HFF-Myc (cell line): ENCODE measurements around the gene ANGPT4.

Source experiments
- DNase-seq: peaks from one replicate; pipeline ENCODE4 v3.0.0-alpha.2; 2011; ENCODE audit warnings: low read depth; ENCODE audit errors: extremely low read depth
- H3K4me3 ChIP-seq: replicated peaks from 2 replicates; pipeline ENCODE4 v1.5.1; 2011; ENCODE audit warnings: low read depth, mild to moderate bottlenecking, control low read depth, low read length
- CTCF ChIP-seq: IDR thresholded peaks from 2 replicates; pipeline ENCODE4 v1.5.1; 2012; ENCODE audit warnings: mild to moderate bottlenecking, low read depth, low read length, control low read depth; ENCODE audit errors: missing control alignments

ANGPT4 gene

DNA sequence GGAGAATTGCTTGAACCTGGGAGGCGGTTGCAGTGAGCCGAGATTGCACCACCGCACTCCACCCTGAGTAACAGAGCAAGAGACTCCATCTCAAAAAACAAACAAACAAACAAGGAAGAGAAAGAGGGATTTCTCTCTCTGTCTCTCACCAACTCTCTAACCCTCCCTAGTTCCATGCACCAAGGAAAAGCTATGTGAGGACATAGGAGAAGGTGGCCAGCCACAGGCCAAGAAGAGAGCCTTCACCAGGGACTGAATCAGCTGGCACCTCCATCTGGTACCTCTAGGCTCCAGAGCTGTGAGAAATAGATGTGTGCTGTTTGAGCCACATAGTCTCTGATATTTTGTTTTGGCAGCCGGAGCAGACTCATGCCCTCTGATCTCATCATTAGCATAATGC lies 91.6 kb downstream of the ANGPT4 start:
- no peak overlapping the region for H3K4me3 ChIP-seq
- no peak for TF ChIP-seq CTCF
- no peak for DNase-seq

- no peak for TF ChIP-seq CTCF
- no peak for DNase-seq
- H3K4me3 ChIP-seq = no peak overlapping the region
Measured at GRCh38 chr20:823574-823902, 92.6 kb downstream of the ANGPT4 start.

GRCh38 chr20:822651-823573 lies 93.2 kb downstream of the ANGPT4 start:
- DNase-seq = no peak
- no peak overlapping the region for H3K4me3 ChIP-seq
- TF ChIP-seq CTCF = no peak

GRCh38 chr20:821731-822065 lies 94.4 kb downstream of the ANGPT4 start:
- TF ChIP-seq CTCF = no peak

DNA sequence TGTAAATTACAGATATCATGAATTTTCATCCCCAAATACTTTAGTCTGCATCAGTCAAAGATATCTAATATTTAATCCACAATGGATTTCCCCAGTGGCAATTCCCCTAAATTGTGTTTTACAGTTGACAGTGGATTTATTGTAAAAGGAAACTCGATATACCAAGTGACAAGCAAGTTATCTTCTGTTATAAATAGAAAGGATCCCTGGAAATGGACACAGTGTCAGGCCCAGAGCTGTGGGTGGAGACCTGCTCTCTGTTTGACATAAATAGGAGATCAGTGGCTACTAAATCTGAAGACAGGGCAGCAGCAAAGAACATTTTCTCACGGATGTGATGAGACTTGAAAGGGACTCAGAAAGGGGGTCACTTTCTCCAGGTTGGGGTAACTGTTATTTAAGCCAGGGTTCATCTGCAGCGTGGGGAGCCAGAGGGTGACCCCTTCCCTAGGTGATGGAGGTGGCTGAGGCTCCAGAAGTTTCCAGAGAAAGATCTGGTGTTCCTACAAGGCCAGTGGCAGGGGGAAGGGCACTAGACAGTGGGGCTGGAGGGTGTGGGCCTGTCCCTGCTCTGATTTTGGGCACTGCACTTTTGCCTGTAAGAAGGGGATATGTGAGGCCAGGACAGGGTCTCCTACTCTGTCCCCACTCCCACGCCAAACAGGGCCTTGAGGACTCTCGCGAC lies 94.9 kb downstream of the ANGPT4 start:
- DNase-seq = no peak
- TF ChIP-seq CTCF = no peak
- no peak overlapping the region for H3K4me3 ChIP-seq

More at GRCh38 chr20:821731-822065, 94.4 kb downstream of the ANGPT4 start:
- no peak for DNase-seq
- no peak overlapping the region for H3K4me3 ChIP-seq

DNA sequence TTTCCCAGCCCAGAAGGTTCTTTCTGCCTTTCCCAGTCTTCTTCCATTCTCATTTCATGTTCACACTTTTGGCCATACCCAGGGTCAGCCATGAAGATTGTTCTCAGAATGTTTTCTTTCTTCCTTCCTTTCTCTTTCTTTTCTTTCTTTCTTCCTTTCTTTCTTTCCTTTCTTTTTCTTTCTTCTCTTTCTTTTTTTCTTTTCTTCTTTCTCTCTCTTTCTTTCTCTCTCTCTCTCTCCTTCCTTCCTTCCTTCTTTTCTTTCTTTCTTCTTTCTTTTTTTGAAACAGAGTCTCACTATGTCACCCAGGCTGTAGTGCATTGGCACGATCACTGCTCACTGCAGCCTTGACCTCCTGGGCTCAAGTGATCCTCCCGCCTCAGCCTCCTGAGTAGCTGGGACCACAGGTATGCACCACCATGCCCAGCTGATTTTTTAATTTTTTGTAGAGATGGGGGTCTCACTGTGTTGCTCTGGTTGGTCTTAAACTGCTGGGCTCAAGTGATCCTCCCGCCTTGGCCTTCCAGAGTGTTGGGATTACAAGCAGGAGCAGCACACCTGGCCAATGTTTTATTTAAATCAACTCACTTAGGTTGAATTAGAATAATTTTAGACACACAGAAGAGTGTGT lies 95.7 kb downstream of the ANGPT4 start:
- no peak overlapping the region for H3K4me3 ChIP-seq
- no peak for TF ChIP-seq CTCF
- no peak for DNase-seq
